ENCODE results near the gene C14orf119. TPM values are rescaled to one million over a fixed set of nuclear protein-coding genes. Genes with fewer than 3 reads are reported as not detected.
A peak's percentile ranks its signal among the peaks of the same experiment; 100 is the strongest.

C14orf119 gene
- total RNA-seq, 1 experiment from 2014 or later, result 65.1 TPM

- Mint-ChIP-seq H3K4me1 (peaks cover 16 to 25% of the 10 kb centered on the region in 2 experiments), H3K27me3 (ENCODE audit: low read depth) (no peaks in the 10 kb centered on the region), H3K36me3 (ENCODE audit: insufficient read depth in 1 of 3, low read depth in 3 of 3) (peaks cover 38 to 64% (median 60%) of the 10 kb centered on the region in 3 experiments), H3K27ac (no peak overlapping the region), H3K4me3 (no peak overlapping the region), H3K9me3 (no peaks in the 10 kb centered on the region)
- Histone ChIP-seq H3K4me2 (ENCODE audit: insufficient read depth, insufficient read length, low read length) (peak overlapping the region; percentile 93), H3K56ac (ENCODE audit: insufficient read length, low read depth, low read length) (no peak overlapping the region), H3K9me3 (ENCODE audit: control insufficient read depth, low read depth, low read length) (no peaks in the 10 kb centered on the region), H3K27ac (ENCODE audit: insufficient read length, low read depth, low read length) (peak overlapping the region; percentile 73), H3K23ac (ENCODE audit: insufficient read length, low read depth, low read length) (no peak overlapping the region), H4K8ac (replicated peaks; ENCODE audit: insufficient read length, low read depth, low read length) (no peak overlapping the region), H4K91ac (ENCODE audit: insufficient read length, low read depth, low read length) (no peak overlapping the region), H2BK120ac (ENCODE audit: low read depth, low read length, poor library complexity, severe bottlenecking) (no peak overlapping the region), H2BK5ac (ENCODE audit: insufficient read length, low read length) (no peak overlapping the region), H2BK12ac (ENCODE audit: insufficient read length, low read depth, low read length) (no peak overlapping the region), H4K5ac (ENCODE audit: insufficient read length, low read depth, low read length) (no peak overlapping the region), H4K20me1 (ENCODE audit: control insufficient read depth, insufficient read depth, insufficient read length) (no peaks in the 10 kb centered on the region), H3K14ac (ENCODE audit: insufficient read depth, low read length) (no peak overlapping the region), H3K4ac (ENCODE audit: low read depth, low read length) (no peak overlapping the region), H3T11ph (ENCODE audit: low read length) (no peak overlapping the region), H2AFZ (ENCODE audit: low read length) (no peak overlapping the region), H2AK5ac (ENCODE audit: insufficient read length, low read length) (no peak overlapping the region), H3K27me3 (ENCODE audit: insufficient read depth, low read length) (no peaks in the 10 kb centered on the region), H2BK15ac (ENCODE audit: low read depth, low read length) (no peak overlapping the region), H3K18ac (ENCODE audit: insufficient read length, low read depth, low read length) (no peak overlapping the region), H3K9ac (ENCODE audit: extremely low read depth, insufficient read length, low read length) (peak overlapping the region; percentile 99), H3K23me2 (ENCODE audit: insufficient read length, low read depth, low read length, poor library complexity, severe bottlenecking) (peaks cover 6% of the 10 kb centered on the region), H3K4me1 (ENCODE audit: insufficient read depth, low read length) (peaks cover 2% of the 10 kb centered on the region; the same call in 1 of the 2 replicates), H2BK20ac (ENCODE audit: low read depth, low read length, poor library complexity, severe bottlenecking) (no peak overlapping the region), H3K79me2 (ENCODE audit: insufficient read depth, low read length) (peaks cover 19% of the 10 kb centered on the region), H3K79me1 (ENCODE audit: insufficient read depth, low read depth, low read length, poor library complexity, severe bottlenecking) (peaks cover 5% of the 10 kb centered on the region)
- TF ChIP-seq, protein P1, sequence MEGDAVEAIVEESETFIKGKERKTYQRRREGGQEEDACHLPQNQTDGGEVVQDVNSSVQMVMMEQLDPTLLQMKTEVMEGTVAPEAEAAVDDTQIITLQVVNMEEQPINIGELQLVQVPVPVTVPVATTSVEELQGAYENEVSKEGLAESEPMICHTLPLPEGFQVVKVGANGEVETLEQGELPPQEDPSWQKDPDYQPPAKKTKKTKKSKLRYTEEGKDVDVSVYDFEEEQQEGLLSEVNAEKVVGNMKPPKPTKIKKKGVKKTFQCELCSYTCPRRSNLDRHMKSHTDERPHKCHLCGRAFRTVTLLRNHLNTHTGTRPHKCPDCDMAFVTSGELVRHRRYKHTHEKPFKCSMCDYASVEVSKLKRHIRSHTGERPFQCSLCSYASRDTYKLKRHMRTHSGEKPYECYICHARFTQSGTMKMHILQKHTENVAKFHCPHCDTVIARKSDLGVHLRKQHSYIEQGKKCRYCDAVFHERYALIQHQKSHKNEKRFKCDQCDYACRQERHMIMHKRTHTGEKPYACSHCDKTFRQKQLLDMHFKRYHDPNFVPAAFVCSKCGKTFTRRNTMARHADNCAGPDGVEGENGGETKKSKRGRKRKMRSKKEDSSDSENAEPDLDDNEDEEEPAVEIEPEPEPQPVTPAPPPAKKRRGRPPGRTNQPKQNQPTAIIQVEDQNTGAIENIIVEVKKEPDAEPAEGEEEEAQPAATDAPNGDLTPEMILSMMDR (conservative IDR thresholded peaks at IDR 0.05), result peak; percentile 29; the same call in 1 of the 3 replicates
- 100% methylated on average over 3 of the region's 14 CpGs for whole genome bisulfite sequencing (ENCODE audit: extremely low coverage, insufficient read length, low lambda C conversion rate)
- peak; percentile 91 for DNase-seq
Observed at GRCh38 chr14:23093991-23094665, 1.2 kb upstream of the C14orf119 start.

Data from H9 (cell line).